ENCODE results near the gene TECTB. TPM values are rescaled to one million over a fixed set of nuclear protein-coding genes. Genes with fewer than 3 reads are reported as not detected.
"Not testable (repeated sequence)": the region's sequence is repeated elsewhere in the genome, so short reads cannot be mapped to it uniquely, and the experiment has no call there.

The TECTB gene
- polyA plus RNA-seq, 6 donors from 2014 or later = not detected

- ATAC-seq (ENCODE audit: low read depth in 2 of 2) (no peak), DNase-seq (no peak)
- H3K27me3 Mint-ChIP-seq = peaks cover 0 to 9% (median 3%) of the 10 kb centered on the region in 3 donors
- no peaks in the 10 kb centered on the region for H3K4me1 Mint-ChIP-seq
- H3K27ac Mint-ChIP-seq = no peak overlapping the region
- peaks cover 4 to 39% (median 19%) of the 10 kb centered on the region in 7 donors for H3K9me3 Mint-ChIP-seq
- H3K4me3 Mint-ChIP-seq = no peak overlapping the region
- H3K36me3 Mint-ChIP-seq = peaks cover 0 to 5% of the 10 kb centered on the region in 2 donors
Measured at GRCh38 chr10:112250555-112250954, 32.6 kb upstream of the TECTB start.

- H3K9me3 Mint-ChIP-seq = peaks cover 4 to 39% (median 19%) of the 10 kb centered on the region in 7 donors
- not testable (repeated sequence) for H3K27ac Mint-ChIP-seq; DNase-seq; H3K27me3 Mint-ChIP-seq; H3K4me3 Mint-ChIP-seq; H3K36me3 Mint-ChIP-seq; H3K4me1 Mint-ChIP-seq; ATAC-seq (ENCODE audit: low read depth in 2 of 2)
Measured at GRCh38 chr10:112251238-112251637, 32.0 kb upstream of the TECTB start.

GRCh38 chr10:112258407-112258806 is 24.8 kb upstream of the TECTB start:
- ATAC-seq (ENCODE audit: low read depth in 2 of 2) = no peak
- peaks cover 8 to 15% (median 9%) of the 10 kb centered on the region in 3 donors for H3K27me3 Mint-ChIP-seq
- H3K4me3 Mint-ChIP-seq = no peak overlapping the region
- H3K36me3 Mint-ChIP-seq = no peaks in the 10 kb centered on the region
- H3K4me1 Mint-ChIP-seq = no peaks in the 10 kb centered on the region
- no peak overlapping the region for H3K27ac Mint-ChIP-seq
- no peak for DNase-seq
- H3K9me3 Mint-ChIP-seq = peaks cover 0 to 5% (median 4%) of the 10 kb centered on the region in 7 donors

GRCh38 chr10:112259688-112260087 is 23.5 kb upstream of the TECTB start:
- peaks cover 8 to 15% (median 9%) of the 10 kb centered on the region in 3 donors for H3K27me3 Mint-ChIP-seq
- H3K36me3 Mint-ChIP-seq = no peaks in the 10 kb centered on the region
- ATAC-seq (ENCODE audit: low read depth in 2 of 2) = no peak
- peaks cover 0 to 5% (median 4%) of the 10 kb centered on the region in 7 donors for H3K9me3 Mint-ChIP-seq
- no peaks in the 10 kb centered on the region for H3K4me1 Mint-ChIP-seq
- no peak overlapping the region for H3K4me3 Mint-ChIP-seq
- H3K27ac Mint-ChIP-seq = no peak overlapping the region
- no peak for DNase-seq

- DNase-seq (no peak), ATAC-seq (ENCODE audit: low read depth in 2 of 2) (no peak)
- Mint-ChIP-seq H3K4me1 (no peaks in the 10 kb centered on the region), H3K36me3 (no peaks in the 10 kb centered on the region), H3K27ac (no peak overlapping the region), H3K9me3 (peaks cover 0 to 4% (median 0%) of the 10 kb centered on the region in 7 donors), H3K27me3 (peaks cover 6 to 15% (median 8%) of the 10 kb centered on the region in 3 donors), H3K4me3 (no peak overlapping the region)
Measured at GRCh38 chr10:112260831-112261230, 22.4 kb upstream of the TECTB start.

- H3K27ac Mint-ChIP-seq = no peak overlapping the region
- ATAC-seq (ENCODE audit: low read depth in 2 of 2) = no peak
Measured at GRCh38 chr10:112261281-112261822, 21.8 kb upstream of the TECTB start.

GRCh38 chr10:112262546-112262945 is 20.7 kb upstream of the TECTB start:
- Mint-ChIP-seq H3K27me3 (peaks cover 8 to 18% (median 15%) of the 10 kb centered on the region in 3 donors), H3K4me3 (no peak overlapping the region), H3K27ac (no peak overlapping the region), H3K9me3 (peaks cover 0 to 7% (median 2%) of the 10 kb centered on the region in 7 donors), H3K4me1 (no peaks in the 10 kb centered on the region), H3K36me3 (no peaks in the 10 kb centered on the region)
- no peak for DNase-seq
- no peak for ATAC-seq (ENCODE audit: low read depth in 2 of 2)

More at GRCh38 chr10:112261281-112261822, 21.8 kb upstream of the TECTB start:
- H3K4me3 Mint-ChIP-seq = no peak overlapping the region
- H3K27me3 Mint-ChIP-seq = peaks cover 8 to 15% (median 9%) of the 10 kb centered on the region in 3 donors
- no peaks in the 10 kb centered on the region for H3K4me1 Mint-ChIP-seq
- no peak for DNase-seq
- H3K9me3 Mint-ChIP-seq = peaks cover 0 to 4% (median 0%) of the 10 kb centered on the region in 7 donors
- no peaks in the 10 kb centered on the region for H3K36me3 Mint-ChIP-seq

GRCh38 chr10:112265745-112266144 is 17.5 kb upstream of the TECTB start:
- ATAC-seq (ENCODE audit: low read depth in 2 of 2) (no peak), DNase-seq (no peak)
- no peak overlapping the region for H3K27ac Mint-ChIP-seq
- peaks cover 8 to 19% (median 10%) of the 10 kb centered on the region in 3 donors for H3K27me3 Mint-ChIP-seq
- H3K4me1 Mint-ChIP-seq = no peaks in the 10 kb centered on the region
- H3K4me3 Mint-ChIP-seq = no peak overlapping the region
- H3K36me3 Mint-ChIP-seq = no peaks in the 10 kb centered on the region
- H3K9me3 Mint-ChIP-seq = peaks cover 0 to 7% (median 0%) of the 10 kb centered on the region in 7 donors

- no peak for DNase-seq
- Mint-ChIP-seq H3K4me3 (no peak overlapping the region), H3K9me3 (peaks cover 0 to 7% (median 0%) of the 10 kb centered on the region in 7 donors), H3K36me3 (no peaks in the 10 kb centered on the region), H3K27me3 (peaks cover 5 to 14% (median 8%) of the 10 kb centered on the region in 3 donors), H3K4me1 (no peaks in the 10 kb centered on the region), H3K27ac (no peak overlapping the region)
- ATAC-seq (ENCODE audit: low read depth in 2 of 2) = no peak
Measured at GRCh38 chr10:112269266-112269665, 13.9 kb upstream of the TECTB start.

GRCh38 chr10:112271982-112272381 is 11.2 kb upstream of the TECTB start:
- DNase-seq (no peak), ATAC-seq (ENCODE audit: low read depth in 2 of 2) (no peak)
- Mint-ChIP-seq H3K4me3 (no peak overlapping the region), H3K27ac (no peak overlapping the region), H3K4me1 (no peaks in the 10 kb centered on the region), H3K9me3 (peaks cover 0 to 3% (median 0%) of the 10 kb centered on the region in 7 donors), H3K27me3 (peaks cover 5 to 10% (median 8%) of the 10 kb centered on the region in 3 donors), H3K36me3 (no peaks in the 10 kb centered on the region)

GRCh38 chr10:112274831-112275230 is 8.4 kb upstream of the TECTB start:
- no peak for DNase-seq
- peak overlapping the region in 1 of 6 donors; percentile 12 for H3K27ac Mint-ChIP-seq

GRCh38 chr10:112275512-112276245 is 7.5 kb upstream of the TECTB start:
- no peaks in the 10 kb centered on the region for H3K4me1 Mint-ChIP-seq
- no peak overlapping the region for H3K4me3 Mint-ChIP-seq
- DNase-seq (no peak), ATAC-seq (ENCODE audit: low read depth in 2 of 2) (no peak)
- H3K36me3 Mint-ChIP-seq = no peaks in the 10 kb centered on the region
- H3K27ac Mint-ChIP-seq = no peak overlapping the region
- no peaks in the 10 kb centered on the region for H3K9me3 Mint-ChIP-seq
- peaks cover 0 to 9% (median 8%) of the 10 kb centered on the region in 3 donors for H3K27me3 Mint-ChIP-seq

More at GRCh38 chr10:112274831-112275230, 8.4 kb upstream of the TECTB start:
- Mint-ChIP-seq H3K9me3 (no peaks in the 10 kb centered on the region), H3K4me3 (no peak overlapping the region), H3K27me3 (peaks cover 0 to 8% (median 5%) of the 10 kb centered on the region in 3 donors), H3K36me3 (no peaks in the 10 kb centered on the region), H3K4me1 (no peaks in the 10 kb centered on the region)
- ATAC-seq (ENCODE audit: low read depth in 2 of 2) = no peak

GRCh38 chr10:112278871-112279270 is 4.3 kb upstream of the TECTB start:
- no peaks in the 10 kb centered on the region for H3K36me3 Mint-ChIP-seq
- DNase-seq (no peak), ATAC-seq (ENCODE audit: low read depth in 2 of 2) (no peak)
- no peak overlapping the region for H3K27ac Mint-ChIP-seq
- peaks cover 8 to 27% (median 10%) of the 10 kb centered on the region in 3 donors for H3K27me3 Mint-ChIP-seq
- H3K4me3 Mint-ChIP-seq = no peak overlapping the region
- H3K9me3 Mint-ChIP-seq = peaks cover 0 to 5% (median 0%) of the 10 kb centered on the region in 7 donors
- no peaks in the 10 kb centered on the region for H3K4me1 Mint-ChIP-seq

- H3K27me3 Mint-ChIP-seq = peaks cover 8 to 29% (median 15%) of the 10 kb centered on the region in 3 donors
- no peak overlapping the region for H3K4me3 Mint-ChIP-seq
- no peak overlapping the region for H3K27ac Mint-ChIP-seq
- no peak for DNase-seq
- ATAC-seq (ENCODE audit: low read depth in 2 of 2) = no peak
- H3K4me1 Mint-ChIP-seq = no peaks in the 10 kb centered on the region
- H3K9me3 Mint-ChIP-seq = peaks cover 0 to 5% (median 0%) of the 10 kb centered on the region in 7 donors
- no peaks in the 10 kb centered on the region for H3K36me3 Mint-ChIP-seq
Measured at GRCh38 chr10:112279433-112279832, 3.8 kb upstream of the TECTB start.
